GM21423 (cell line): ENCODE results near the gene MROH8.
A peak's percentile ranks its signal among the peaks of the same experiment; 100 is the strongest.

ENCODE experiments used
- ATAC-seq: cut with Tn5 transposase; IDR thresholded peaks from one replicate; pipeline ENCODE4 v1.9.1; 2021; ENCODE audit warnings: mild to moderate bottlenecking, moderate library complexity; ENCODE audit not compliant: unreplicated experiment

Gene MROH8

DNA sequence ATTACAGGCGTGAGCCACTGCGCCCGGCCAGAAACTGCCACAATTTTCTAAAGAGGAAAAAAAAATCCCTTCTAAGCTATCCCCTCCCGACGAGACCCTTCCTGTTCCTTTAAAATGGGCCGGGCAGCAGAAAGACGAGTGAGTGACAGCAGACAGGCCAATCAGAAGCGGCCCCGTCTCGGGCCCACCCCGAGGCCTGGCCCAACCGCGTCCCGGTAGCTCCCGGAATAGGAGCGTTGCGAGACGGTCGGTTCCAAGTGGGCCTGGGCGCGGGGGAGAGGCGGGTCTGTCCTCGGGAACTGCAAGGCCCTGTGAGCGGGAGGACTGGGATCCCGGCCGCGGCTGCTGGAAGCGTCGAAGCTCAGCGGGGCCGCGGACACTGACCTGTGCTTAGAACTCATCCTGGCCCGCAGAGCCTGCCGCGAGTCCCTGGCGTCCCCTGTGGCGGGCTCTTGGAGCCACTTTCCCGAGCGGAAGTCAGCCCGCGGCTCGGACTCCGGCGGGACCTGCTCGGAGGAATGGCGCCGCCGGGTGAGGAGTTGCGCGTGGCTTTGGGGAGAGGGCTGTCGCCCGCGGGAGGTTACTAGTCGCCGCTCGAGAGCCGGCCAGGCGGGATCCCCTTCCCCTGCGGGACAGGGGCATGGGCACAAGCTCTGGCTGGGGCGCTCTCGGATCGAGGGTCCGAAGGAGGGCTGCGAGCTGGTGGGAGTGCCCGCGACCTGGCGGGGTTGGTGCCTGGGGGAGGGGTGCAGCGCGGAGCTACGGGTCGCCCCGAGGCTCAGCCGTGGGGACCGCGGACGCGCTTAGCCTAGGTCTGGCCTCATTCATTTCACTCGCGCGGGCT, at the start of gene MROH8, which contains the start of gene RPN2:
Gene MROH8, minus strand, starts transcription at position 710 of the 844 bp plus-strand sequence.
Gene RPN2, plus strand, starts transcription at position 492 of the 844 bp plus-strand sequence. Its CDS starts 27 bp downstream, at position 519.
- ATAC-seq: peak; percentile 89

DNA sequence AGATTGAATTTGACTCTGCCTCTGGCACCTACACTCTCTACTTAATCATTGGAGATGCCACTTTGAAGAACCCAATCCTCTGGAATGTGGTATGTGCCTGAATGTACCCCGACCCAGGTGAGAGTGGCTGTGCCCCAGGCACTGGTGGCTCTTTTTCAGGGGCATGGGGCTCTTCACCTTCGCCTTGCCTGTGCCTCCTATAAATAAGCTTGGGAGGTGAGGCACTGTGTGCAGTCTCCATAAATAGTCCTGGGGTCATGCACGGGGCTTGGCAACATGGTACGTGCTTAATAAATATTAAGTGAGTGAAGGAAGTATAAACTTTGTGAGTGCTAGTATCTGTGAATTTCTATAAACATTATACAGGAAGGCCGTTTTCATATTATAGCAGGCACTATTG, 49.3 kb upstream of the MROH8 start:
- no peak for ATAC-seq

DNA sequence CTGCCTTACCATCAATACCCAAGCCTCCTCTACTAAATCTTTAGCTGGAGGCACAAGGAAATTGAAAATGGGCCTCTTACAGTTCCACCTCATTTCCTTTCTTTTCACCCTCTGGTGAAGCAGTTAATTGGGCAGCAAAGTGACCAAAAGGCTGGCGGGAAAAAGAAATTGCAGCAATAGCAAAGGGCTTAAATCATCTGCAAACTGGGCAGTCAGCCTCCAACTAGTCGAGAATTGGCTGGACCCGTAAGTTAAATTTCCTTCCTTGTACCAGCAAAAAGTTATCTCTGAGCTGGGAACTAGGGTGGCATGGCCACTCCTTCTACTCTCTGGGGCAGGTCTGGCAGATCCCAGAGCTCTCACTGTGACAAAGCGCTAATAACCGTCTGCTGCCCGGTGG, 48.7 kb upstream of the MROH8 start:
- ATAC-seq: no peak

DNA sequence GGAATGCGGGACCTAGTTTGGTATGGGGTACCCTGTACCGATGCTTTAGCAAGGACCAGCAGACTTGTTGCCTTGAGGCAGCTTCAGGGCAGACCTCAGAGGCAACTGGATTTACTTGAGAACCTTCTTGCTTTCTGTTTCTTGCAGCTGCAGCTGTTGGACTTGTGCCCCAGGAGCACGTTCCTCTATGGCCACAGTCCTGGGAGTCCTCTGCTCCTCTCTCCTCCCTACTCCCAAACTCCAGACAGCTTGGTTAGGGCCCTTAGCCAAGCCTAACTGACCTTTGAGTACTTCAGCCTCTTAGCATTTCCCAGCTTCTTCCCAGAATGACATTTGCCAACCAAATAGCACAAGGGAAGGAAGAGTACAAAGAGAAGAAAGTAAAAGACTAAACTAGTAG, 47.5 kb upstream of the MROH8 start:
- no peak for ATAC-seq

DNA sequence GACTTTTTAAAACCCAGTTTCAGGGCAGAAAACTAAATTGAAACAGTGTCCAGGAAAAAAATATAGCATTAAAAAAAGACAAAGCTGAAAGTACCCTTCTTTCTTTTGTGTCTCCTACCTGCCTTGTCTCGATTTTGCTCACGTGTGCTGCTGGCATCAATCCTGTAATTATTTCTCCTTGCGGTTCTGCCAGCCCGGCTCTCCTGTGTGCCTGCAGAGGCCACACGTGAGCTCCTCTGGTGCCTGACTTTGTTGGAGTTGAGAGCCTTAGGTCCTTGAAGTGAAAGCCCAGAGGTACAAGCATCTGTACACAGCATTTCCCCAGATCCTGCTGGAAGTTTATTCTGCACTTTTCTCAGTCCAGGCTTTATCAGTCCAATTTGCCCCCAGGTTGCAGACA, 45.8 kb upstream of the MROH8 start:
- ATAC-seq: no peak

DNA sequence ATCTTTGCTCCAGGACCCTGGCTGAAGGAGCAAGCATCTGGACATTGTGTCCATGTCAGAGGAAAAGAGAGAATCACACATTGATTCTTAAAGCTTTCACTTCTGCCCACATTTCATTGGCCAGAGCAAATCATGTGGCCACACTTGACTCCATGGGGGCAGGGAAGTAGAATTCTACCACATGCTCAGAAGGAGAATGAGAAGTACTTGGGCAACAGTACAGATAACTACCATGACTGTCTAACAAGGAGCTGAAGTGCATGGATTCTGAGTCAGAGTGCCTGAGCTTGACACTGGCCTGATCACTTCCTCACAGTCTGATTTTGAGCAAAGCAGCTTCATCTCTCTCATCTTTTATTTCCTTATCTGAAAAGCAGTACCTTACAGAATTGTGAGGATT, 43.7 kb upstream of the MROH8 start:
- no peak for ATAC-seq

DNA sequence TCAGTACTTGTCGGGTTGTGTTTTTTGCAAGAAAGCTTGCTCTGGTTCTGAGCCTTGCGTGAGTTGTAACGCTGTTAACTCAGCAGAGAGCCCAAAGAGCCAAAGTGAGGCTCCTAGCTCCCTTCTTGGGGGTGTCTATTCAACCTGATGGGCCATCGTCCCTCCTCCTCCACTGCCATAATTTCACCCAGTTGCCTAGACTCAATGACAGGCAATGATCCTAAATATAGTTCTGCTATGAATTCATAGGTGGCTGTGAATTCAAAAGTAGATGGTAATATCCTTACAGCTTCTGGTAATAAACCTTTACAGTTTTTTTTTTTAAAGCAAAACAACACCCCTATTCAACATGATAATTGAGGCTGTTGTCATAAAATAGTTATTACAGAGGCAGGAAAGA, 42.7 kb upstream of the MROH8 start:
- ATAC-seq: no peak

DNA sequence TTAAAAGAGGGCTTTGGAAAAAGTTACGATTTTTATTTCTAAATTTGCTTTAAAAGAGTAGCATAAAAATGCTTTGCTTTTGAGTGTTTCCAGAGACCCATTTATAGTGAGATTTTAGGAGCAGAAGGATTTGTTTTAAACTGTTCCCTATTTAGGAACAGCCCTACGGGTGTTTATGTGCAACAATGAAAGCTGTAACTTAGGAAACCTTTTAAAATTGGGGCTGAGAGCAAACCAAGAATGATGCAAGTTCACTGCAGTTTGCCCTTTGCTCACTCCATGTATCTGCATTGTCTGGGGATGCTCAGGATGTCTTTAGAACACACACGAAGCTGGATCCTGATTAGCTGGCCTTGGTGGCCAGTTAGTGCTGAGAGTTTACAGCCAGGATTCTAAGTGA, 41.4 kb upstream of the MROH8 start:
- no peak for ATAC-seq

DNA sequence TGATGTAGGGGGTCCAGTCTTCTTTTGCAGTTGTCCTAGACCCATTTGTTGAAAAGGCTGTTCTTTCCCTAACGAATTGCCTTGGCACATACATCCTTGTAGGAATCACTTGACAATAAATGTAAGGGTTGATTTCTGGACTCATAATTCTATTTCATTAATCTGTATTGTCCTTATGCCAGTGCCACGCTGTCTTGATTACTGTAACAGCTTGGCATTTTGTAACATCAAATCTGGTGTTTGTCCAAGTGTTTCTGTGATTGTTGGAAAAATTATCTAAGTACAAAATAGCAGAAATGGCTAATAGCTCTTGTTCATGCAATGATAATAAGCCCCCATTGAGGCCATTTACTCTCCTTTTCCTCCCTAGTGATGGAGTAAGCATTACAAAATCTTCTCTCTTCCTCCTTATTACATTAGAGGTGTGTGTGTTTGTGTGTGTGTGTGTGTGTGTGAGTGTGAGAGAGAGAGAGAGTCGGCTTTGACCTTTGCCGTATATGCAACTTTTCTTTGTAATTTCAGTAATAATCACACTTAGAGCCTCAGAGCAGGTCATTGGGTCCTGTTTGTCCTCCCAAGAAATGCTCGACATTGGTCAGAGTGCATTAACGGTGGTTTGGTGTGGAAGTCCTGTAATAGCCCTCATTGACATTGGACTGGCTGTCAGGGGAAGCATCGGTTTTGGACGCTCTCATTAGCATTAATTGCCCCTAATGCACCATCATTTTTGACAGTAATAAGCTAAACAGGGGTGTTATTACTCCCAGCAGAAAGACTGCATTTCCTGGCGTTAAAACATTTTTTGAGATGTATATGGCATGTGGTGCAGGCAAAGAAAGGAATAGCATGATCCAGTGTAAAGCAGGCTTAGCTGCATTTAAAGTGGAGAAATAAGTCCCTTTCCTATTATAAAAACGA, 40.7 kb upstream of the MROH8 start:
- no peak for ATAC-seq

DNA sequence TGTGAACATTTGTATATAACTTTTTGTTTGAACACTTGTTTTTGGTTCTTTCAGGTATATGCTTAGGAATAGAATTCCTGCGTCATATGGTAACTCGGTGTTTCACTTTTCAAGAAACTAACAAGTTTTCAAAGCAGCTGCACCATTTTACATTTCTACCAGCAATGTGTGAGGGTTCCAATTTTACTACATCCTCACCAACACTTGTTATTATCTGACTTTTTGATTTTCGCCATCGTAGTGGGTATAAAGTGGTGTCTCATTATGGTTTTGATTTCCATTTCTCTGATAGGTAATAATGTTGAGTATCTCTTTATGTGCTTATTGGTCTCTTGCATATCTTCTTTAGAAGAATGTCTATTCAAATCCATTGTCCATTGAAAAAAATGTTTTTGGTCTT, 39.6 kb upstream of the MROH8 start:
- no peak for ATAC-seq

DNA sequence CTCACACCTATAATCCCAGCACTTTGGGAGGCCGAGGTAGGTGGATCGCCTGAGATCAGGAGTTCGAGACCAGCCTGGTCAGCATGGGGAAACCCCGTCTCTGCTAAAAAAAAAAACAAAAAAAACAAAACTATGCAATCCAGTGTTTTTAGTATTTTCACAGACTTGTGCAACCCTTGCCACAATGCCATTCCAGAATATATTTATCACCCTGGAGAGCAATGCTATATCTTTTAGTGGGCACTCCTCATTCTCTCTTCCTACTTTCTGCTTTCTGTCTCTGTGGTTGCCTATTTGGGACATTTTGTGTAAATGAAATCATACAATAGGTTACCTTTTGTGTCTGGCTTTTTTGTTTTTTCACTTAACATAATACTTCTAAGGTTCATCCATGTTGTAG, 39.1 kb upstream of the MROH8 start:
- ATAC-seq: no peak

DNA sequence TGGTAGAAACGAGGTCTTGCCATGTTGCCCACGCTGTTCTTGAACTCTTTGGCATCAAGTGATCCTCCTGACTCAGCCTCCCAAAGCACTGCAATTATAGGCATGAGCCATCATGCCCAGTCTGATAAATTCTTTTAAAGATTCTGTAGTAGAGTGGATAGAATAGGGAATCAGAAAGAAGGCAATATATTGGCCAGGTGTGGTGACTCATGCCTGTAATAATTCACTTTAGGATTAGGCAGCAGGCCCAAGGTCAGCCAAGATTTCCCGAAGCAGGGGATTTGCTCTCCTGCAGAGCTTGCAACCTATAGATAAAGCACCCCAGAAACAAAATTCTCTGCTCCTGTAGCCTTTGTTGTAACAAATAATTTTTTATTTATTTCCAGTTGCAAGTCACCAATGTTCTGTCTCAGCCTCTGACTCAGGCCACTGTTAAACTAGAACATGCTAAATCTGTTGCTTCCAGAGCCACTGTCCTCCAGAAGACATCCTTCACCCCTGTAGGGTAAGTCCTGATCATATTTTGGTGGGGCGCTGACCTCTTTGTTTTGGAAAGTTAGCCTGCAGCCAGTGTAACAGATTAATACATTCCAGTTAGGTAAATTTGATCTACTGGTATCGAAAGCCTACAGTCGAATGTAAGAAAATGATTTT, 30.4 kb upstream of the MROH8 start:
- ATAC-seq: no peak

DNA sequence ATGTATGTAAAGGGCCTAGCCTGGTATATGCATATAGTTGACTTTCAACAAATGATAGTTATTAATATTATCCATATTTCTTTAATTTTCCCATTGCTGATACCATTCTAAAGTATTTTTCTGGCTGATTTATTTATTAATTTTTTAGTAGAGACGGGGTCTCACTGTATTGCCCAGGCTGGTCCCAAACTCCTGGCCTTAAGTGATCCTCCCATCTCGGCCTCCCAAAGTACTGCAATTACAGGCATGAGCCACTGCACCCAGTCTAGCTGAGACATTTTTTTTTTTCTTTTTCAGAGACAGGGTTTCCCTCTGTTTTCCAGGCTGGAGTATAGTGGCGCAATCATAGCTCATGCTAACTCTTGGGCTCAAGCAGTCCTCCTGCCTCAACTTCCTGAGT, 29.8 kb upstream of the MROH8 start:
- no peak for ATAC-seq

DNA sequence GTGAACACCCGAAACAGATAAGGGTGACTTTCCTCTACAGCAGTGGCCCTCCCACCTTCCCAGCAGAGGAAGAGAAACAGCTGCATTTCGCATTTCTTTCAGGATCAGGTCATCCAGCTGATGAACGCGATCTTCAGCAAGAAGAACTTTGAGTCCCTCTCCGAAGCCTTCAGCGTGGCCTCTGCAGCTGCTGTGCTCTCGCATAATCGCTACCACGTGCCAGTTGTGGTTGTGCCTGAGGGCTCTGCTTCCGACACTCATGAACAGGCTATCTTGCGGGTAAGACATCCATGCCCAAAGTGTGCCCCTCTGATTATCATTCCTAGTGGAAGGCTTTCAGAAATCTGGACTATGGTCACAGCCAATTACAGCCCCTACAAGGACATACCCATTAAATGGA, 27.8 kb upstream of the MROH8 start:
- ATAC-seq: no peak

DNA sequence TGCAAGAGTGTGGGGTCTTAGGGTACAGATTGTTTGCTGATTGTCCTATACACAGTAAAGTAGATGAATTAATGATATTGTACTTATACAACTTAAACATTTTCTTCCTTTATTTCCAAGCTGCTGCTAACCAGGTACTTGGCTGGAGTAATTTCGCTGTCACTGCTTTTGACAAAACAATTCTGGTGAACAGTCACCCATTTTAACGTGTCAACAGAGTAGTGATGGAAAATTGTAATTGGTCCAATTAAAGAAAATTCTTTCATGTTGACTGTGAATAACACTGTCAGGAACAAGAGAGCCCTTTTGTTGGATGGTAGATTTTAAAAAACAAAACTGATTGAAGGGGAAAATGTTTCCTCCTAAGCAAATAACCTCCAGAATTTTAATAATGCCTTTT, 26.4 kb upstream of the MROH8 start:
- no peak for ATAC-seq

DNA sequence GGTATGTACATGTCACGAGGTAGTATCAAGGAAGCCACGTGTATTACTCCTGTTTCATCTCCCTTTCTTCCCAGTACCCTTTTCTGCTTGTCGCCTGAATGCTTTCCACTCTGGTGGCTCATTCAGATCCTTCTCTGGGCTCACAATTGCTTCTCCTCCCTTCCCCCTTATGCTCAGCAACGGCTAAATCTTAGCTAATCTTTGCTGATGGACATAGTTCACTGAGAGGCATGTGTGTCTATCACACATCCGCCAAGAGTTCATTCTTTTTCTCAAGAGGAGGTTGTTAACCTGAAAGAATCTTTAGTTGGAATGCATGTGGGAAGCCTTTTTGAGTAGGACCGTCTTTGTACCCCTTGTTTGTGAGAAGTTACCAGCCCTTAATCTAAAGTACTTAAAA, 25.8 kb upstream of the MROH8 start:
- ATAC-seq: no peak

DNA sequence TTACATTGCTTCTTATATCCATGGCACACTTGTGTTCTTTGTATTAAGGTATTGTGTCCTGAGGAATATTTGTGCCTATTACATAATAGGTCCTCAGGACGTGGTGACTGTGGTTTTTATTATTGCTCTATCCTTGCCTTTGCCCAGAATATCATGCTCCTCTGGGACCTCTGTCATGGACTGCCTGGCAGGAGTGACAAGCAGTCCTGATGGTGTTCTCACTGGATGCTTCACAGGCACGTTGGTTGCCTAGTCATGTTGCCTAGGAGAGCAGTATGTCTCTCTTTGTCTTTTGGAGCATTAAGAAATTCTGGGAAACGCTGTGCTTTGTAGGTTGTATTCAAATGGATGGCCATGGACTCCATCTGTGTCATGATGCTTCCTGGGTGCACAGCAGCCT, 24.7 kb upstream of the MROH8 start:
- no peak for ATAC-seq

DNA sequence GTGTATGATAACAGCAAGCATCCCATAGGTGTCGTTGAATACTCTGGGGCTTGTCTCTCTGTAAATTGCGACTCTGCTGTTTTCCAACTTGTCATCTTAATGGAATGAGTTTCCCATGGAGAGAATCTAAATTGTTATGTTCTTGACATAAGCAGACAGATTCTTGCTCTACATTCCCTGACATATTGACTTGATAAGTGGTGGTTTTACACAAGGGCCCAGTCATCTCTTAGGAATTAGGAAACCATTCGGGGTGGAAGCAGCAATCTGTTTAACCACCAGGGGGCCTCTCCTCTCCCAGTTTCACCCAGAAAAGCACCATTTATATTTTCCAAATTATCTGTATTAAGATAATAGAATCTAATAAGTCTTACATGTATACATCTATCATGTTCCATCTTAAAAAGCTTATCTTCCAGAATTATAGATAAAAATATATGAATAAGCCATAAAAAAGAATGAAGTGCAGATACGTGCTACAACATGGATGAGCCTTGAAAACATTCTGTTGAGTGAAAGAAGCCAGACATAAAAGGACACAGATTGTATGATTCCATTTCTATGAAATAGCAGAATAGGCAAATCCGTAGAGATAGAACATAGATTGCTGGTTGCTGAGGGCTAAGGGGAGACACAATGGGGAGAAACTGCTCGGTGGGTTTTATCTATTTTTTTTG, 23.1 kb upstream of the MROH8 start:
- no peak for ATAC-seq

DNA sequence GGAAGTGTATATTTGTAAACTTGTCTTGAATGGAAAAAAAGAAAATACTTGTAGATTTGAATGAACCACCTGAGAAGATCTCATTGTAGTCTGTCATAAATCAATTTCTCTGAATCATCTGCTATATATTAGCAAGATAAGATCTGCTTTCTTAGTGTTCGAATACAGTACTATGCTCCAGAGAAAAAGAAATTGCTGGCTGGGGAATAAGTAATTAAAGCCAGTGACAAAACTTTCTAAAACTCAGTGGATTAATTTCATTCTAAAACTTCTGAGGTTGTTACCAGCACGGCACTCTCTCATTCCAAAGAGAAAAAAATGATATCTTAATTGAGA, 22.4 kb upstream of the MROH8 start:
- ATAC-seq: no peak

DNA sequence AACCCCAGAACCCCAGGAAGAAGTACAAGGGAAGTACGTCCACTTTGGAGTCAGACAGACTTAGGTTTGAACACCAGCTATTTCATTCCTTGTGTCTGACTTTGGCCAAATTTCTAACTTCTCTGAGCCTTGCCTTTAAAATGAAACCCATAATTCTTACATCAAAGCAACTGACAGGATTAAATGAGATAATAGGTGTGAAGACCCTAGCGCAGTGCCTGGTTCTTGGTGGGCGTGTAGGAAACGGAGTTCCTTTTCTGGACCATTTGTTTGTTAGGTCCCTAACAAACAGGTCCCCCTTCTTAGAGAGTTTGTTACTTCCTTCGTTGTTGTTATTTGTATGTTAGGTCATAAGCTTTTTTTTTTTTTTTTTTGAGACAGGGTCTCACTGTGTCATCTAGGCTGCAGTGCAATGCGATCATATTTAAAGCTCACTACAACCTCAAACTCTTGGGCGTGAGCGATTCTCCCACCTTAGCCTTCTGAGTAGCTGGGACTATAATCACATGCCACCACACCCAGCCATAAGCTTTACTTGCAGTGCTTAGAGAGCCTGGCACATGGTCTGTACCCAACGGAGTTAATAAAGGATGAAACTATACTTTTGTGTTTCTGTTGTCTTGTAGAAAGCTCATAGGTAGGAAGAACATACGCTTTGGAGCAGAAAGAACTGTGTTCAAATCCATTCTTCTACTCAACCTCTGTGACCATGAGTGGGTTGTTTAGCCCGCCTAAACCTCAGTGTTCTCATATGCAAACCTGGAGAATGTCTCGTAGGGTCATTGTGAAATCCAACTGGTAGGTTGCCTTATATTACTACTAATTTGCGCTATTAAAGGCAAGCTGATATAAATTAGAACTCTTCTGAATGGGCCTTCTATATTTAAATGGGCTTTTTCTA, 21.8 kb upstream of the MROH8 start:
- no peak for ATAC-seq
